Endothelial cell of umbilical vein (primary cell): ENCODE results near the gene ATXN2. TPM values are rescaled to one million over a fixed set of nuclear protein-coding genes. Genes with fewer than 3 reads are reported as not detected.
"Not testable (repeated sequence)": the region's sequence is repeated elsewhere in the genome, so short reads cannot be mapped to it uniquely, and the experiment has no call there.

Experiments
- BruUV-seq: library from RNA; stranded (reverse); fragments of 400-500 nt; replicated peaks from 2 replicates; lab custom pipeline; 2021; lab: Mats Ljungman, UMichigan
- CTCF ChIA-PET: fragments of 300-600, 350-600 bp; sonication (Branson Sonifier 250); formaldehyde crosslinking; loops from one replicate; lab custom pipeline; 2021; ENCODE audit warnings: antibody characterized with exemption, inconsistent platforms; lab: Charles Lee
- POLR2A ChIA-PET: fragments of 300-600, 350-600 bp; sonication (Branson Sonifier 250); formaldehyde crosslinking; loops from one replicate; lab custom pipeline; 2021; ENCODE audit warnings: antibody characterized with exemption, inconsistent platforms; lab: Charles Lee
- DNase-seq: peaks from one replicate; pipeline ENCODE4 v3.0.0-alpha.2; 2011; ENCODE audit warnings: low read depth, low spot score
- FAIRE-seq: peaks from 2 replicates; lab custom pipeline; 2011; peaks lifted over from hg19 to GRCh38; lab: Jason Lieb, UNC
- H2AFZ ChIP-seq: 2 replicates; pipeline ENCODE4 v1.6.0; 2012; ENCODE audit warnings: low read depth, low read length, control low read depth, inconsistent platforms
- H3K27ac ChIP-seq: 2 replicates; pipeline ENCODE4 v1.5.1; 2011; ENCODE audit warnings: low read depth, mild to moderate bottlenecking, control low read depth, low read length, moderate library complexity; ENCODE audit not compliant: insufficient read depth
- H3K27me3 ChIP-seq, 2 experiments: 2 replicates each; pipeline versions ENCODE4 v1.6.0 to v1.6.1; 2011; ENCODE audit warnings: low read length in 2 of 2, mixed read lengths in 1 of 2; ENCODE audit not compliant: control insufficient read depth in 2 of 2, insufficient read depth in 2 of 2
- H3K36me3 ChIP-seq, 2 experiments: 2 replicates in 1 of 2; 3 replicates in 1 of 2; pipeline ENCODE4 v1.5.1; 2011; ENCODE audit warnings: low read length in 2 of 2, mild to moderate bottlenecking in 1 of 2, moderate library complexity in 1 of 2; ENCODE audit not compliant: control insufficient read depth in 2 of 2, insufficient read depth in 2 of 2; ENCODE audit errors: extremely low read depth in 1 of 2
- H3K4me1 ChIP-seq: 3 replicates; pipeline ENCODE4 v1.5.1; 2011; ENCODE audit warnings: mild to moderate bottlenecking, low read length; ENCODE audit not compliant: control insufficient read depth, insufficient read depth; ENCODE audit errors: extremely low read depth
- H3K4me2 ChIP-seq: 2 replicates; pipeline ENCODE4 v1.6.1; 2011; ENCODE audit warnings: low read length, control low read depth, mixed read lengths; ENCODE audit not compliant: insufficient read depth
- H3K4me3 ChIP-seq, 3 experiments: fragments of 200-600 bp in 1 of 3; sonication (generic), shearing (Covaris generic) in 1 of 3; replicated peaks in 1 of 3; 2 replicates each; pipeline ENCODE4 v1.5.1; 2011 to 2016; ENCODE audit warnings: control low read depth in 3 of 3, low read length in 3 of 3, mild to moderate bottlenecking in 2 of 3, inconsistent platforms in 1 of 3, low read depth in 1 of 3, moderate library complexity in 1 of 3; ENCODE audit not compliant: insufficient read depth in 1 of 3
- H3K79me2 ChIP-seq: 2 replicates; pipeline ENCODE4 v1.6.0; 2012; ENCODE audit warnings: low read length, inconsistent platforms; ENCODE audit not compliant: control insufficient read depth, insufficient read depth
- H3K9ac ChIP-seq: replicated peaks from 2 replicates; pipeline ENCODE3; 2011; ENCODE audit warnings: low read length, control low read depth; ENCODE audit not compliant: insufficient read depth; ENCODE audit errors: extremely low read depth
- H3K9me1 ChIP-seq: replicated peaks from 3 replicates; pipeline ENCODE4 v1.6.0; 2011; ENCODE audit warnings: mild to moderate bottlenecking, low read length; ENCODE audit not compliant: control insufficient read depth, insufficient read depth; ENCODE audit errors: extremely low read depth
- H3K9me3 ChIP-seq: replicated peaks from 2 replicates; pipeline ENCODE4 v1.5.1; 2012; ENCODE audit warnings: low read length, inconsistent platforms; ENCODE audit not compliant: control insufficient read depth, insufficient read depth
- H4K20me1 ChIP-seq: replicated peaks from 2 replicates; pipeline ENCODE3; 2011; ENCODE audit warnings: mild to moderate bottlenecking, low read length; ENCODE audit not compliant: control insufficient read depth, insufficient read depth; ENCODE audit errors: extremely low read depth
- EZH2 ChIP-seq: IDR thresholded peaks from 2 replicates; pipeline ENCODE4 v1.6.1; 2012; ENCODE audit warnings: borderline replicate concordance, low read depth, mild to moderate bottlenecking, moderate library complexity, low read length, inconsistent platforms; ENCODE audit not compliant: severe bottlenecking
- POLR2A ChIP-seq: IDR thresholded peaks from 2 replicates; pipeline ENCODE4 v1.6.1; 2012; ENCODE audit warnings: low read depth, mild to moderate bottlenecking, control low read depth, low read length
- POLR2AphosphoS5 ChIP-seq: IDR thresholded peaks from 2 replicates; pipeline ENCODE4 v1.6.1; 2012; ENCODE audit warnings: low read depth, mild to moderate bottlenecking, control low read depth, low read length, moderate library complexity; ENCODE audit not compliant: insufficient read depth
- dilution Hi-C: fragments of 300-500 bp; cut with MboI; formaldehyde crosslinking; loops from one replicate; pipeline ENCODE4 v1.15.0; 2019; ENCODE audit warnings: low sequenced_read_pairs; ENCODE audit not compliant: extremely low pct_ligation_motif_present
- intact Hi-C: fragments of 100-400 bp; cut with micrococcal nuclease; formaldehyde crosslinking; loops from one replicate; pipeline ENCODE4 v1.10.0; 2022
- polyA plus RNA-seq, 4 experiments: library from polyadenylated mRNA; depleted of rRNA in 3 of 4; stranded (reverse) in 3 of 4; unstranded in 1 of 4; fragments of >200 nt; gene quantifications; 2 replicates each; pipeline versions ENCODE4 v1.2.1 to v1.2.3, GENCODE V29; 2011 to 2012; ENCODE audit warnings: missing spikeins in 1 of 4
- total RNA-seq: library from RNA; stranded (reverse); gene quantifications from 2 replicates; pipeline ENCODE4 v1.2.3, GENCODE V29; 2021

Gene ATXN2
- total and polyA plus RNA-seq, 2 donors (not counting 3 experiments of a cell fraction or from before 2014, with no cell fraction given) = 58.9 to 86.7 TPM

GRCh38 chr12:111569363-111570083 is 29.6 kb downstream of the ATXN2 start:
- H3K4me2 ChIP-seq = peak overlapping the region; percentile 59
- no peak overlapping the region for H3K4me3 ChIP-seq
- TF ChIP-seq EZH2 = no peak
- no peak for TF ChIP-seq POLR2A
- no peak for TF ChIP-seq POLR2AphosphoS5
- H4K20me1 ChIP-seq = peaks cover 11% of the 10 kb centered on the region
- no peak overlapping the region for H2AFZ ChIP-seq
- ChIA-PET CTCF (interaction anchor here (1.1 to 2.2 kb wide), 7 partner anchors 9 to 173 kb away, joined by 4 to 7 read pairs (median 5); no protein-coding TSS in a partner anchor), POLR2A (interaction anchor here (0.6 to 0.9 kb wide), 2 partner anchors 22 to 24 kb away, joined by 3 to 4 read pairs; no protein-coding TSS in a partner anchor)
- no TSS peak for BruUV-seq
- H3K27me3 ChIP-seq = no peaks in the 10 kb centered on the region
- peaks cover 92% of the 10 kb centered on the region for H3K79me2 ChIP-seq
- no peak for FAIRE-seq
- no peak overlapping the region for H3K27ac ChIP-seq
- H3K9me1 ChIP-seq = no peaks in the 10 kb centered on the region
- H3K4me1 ChIP-seq = peaks cover 32% of the 10 kb centered on the region
- no peak for DNase-seq
- intact Hi-C loops = loop anchor here (1.0 to 2.0 kb wide), 2 partner anchors 9 to 27 kb away; no protein-coding TSS in a partner anchor
- no peaks in the 10 kb centered on the region for H3K36me3 ChIP-seq
- no peak overlapping the region for H3K9ac ChIP-seq
- dilution Hi-C loops = no loop called here
- H3K9me3 ChIP-seq = no peaks in the 10 kb centered on the region

GRCh38 chr12:111560844-111561243 is 38.3 kb downstream of the ATXN2 start:
- H3K9me3 ChIP-seq, H4K20me1 ChIP-seq, FAIRE-seq, intact Hi-C loops, H3K36me3 ChIP-seq, H2AFZ ChIP-seq, DNase-seq, CTCF ChIA-PET, H3K27me3 ChIP-seq, H3K4me2 ChIP-seq, H3K9me1 ChIP-seq, H3K27ac ChIP-seq, dilution Hi-C loops, BruUV-seq, POLR2A ChIA-PET, H3K4me3 ChIP-seq, H3K9ac ChIP-seq, H3K4me1 ChIP-seq: not testable (repeated sequence)
- peaks cover 86% of the 10 kb centered on the region for H3K79me2 ChIP-seq
